Body of pancreas (tissue), 4 donors: Measurements from ENCODE around the gene RNU6-7. TPM values are rescaled to one million over a fixed set of nuclear protein-coding genes. Genes with fewer than 3 reads are reported as not detected.

ENCODE experiments used
- ATAC-seq: fragments of 150-250 bp; one replicate; pipeline ENCODE4 v1.9.1; 2016
- DNase-seq, 4 donors: peaks; one replicate each; pipeline ENCODE4 v3.0.0-alpha.2; 2019
- H3K27ac ChIP-seq, 4 donors: fragments of 200-600 bp; sonication (generic); 1 replicate in 3 of 4; 2 replicates in 1 of 4; pipeline versions ENCODE4 v1.5.1 to v1.6.1; 2016 to 2019; ENCODE audit warnings: mild to moderate bottlenecking in 1 of 4, mixed read lengths in 1 of 4, moderate library complexity in 1 of 4
- H3K27me3 ChIP-seq, 2 donors: fragments of 200-600 bp; sonication (generic); one replicate each; pipeline ENCODE4 v1.6.0; 2016; ENCODE audit warnings: mild to moderate bottlenecking in 1 of 2
- H3K36me3 ChIP-seq, 2 donors: fragments of 200-600 bp; sonication (generic); replicated peaks in 1 of 2; 2 replicates each; pipeline ENCODE4 v1.5.1; 2016; ENCODE audit warnings: low read depth in 2 of 2; ENCODE audit not compliant: insufficient read depth in 1 of 2
- H3K4me1 ChIP-seq: fragments of 200-600 bp; sonication (generic); one replicate; pipeline ENCODE4 v1.6.0; 2016
- H3K4me3 ChIP-seq, 2 donors: fragments of 200-600 bp; sonication (generic); 1 replicate in 1 of 2; 2 replicates in 1 of 2; pipeline ENCODE4 v1.5.1; 2016 to 2019
- H3K9me3 ChIP-seq, 3 donors: fragments of 200-600 bp; sonication (generic); 1 replicate in 2 of 3; 2 replicates in 1 of 3; pipeline ENCODE4 v1.5.1; 2016
- CTCF ChIP-seq, 7 experiments: fragments of 450-650 bp in 4 of 7; fragments of 200-600 bp in 3 of 7; sonication (generic) in 3 of 7; IDR thresholded peaks; one replicate each; pipeline ENCODE4 v1.5.1; 2016 to 2019; ENCODE audit warnings: antibody characterized with exemption in 7 of 7
- POLR2A ChIP-seq, 3 donors: fragments of 450-650 bp; IDR thresholded peaks; one replicate each; pipeline ENCODE4 v1.6.1; 2016; ENCODE audit warnings: antibody characterized with exemption in 3 of 3, mild to moderate bottlenecking in 2 of 3
- WGBS, 2 donors: methylation state at CpG; one replicate each; pipeline ENCODE4 v1.1.5; 2017; 5-methylcytosine and 5-hydroxymethylcytosine counted together
- intact Hi-C: fragments of 100-400 bp; cut with DNase I; formaldehyde crosslinking; loops from one replicate; pipeline ENCODE4 v1.15.1; 2023
- total RNA-seq, 2 donors: library from RNA; depleted of rRNA; stranded (reverse); fragments of >200 nt; gene quantifications; one replicate each; pipeline ENCODE4 v1.1.0, GENCODE V29; 2016

Gene RNU6-7
- total RNA-seq, 2 donors from 2014 or later = not detected

DNA sequence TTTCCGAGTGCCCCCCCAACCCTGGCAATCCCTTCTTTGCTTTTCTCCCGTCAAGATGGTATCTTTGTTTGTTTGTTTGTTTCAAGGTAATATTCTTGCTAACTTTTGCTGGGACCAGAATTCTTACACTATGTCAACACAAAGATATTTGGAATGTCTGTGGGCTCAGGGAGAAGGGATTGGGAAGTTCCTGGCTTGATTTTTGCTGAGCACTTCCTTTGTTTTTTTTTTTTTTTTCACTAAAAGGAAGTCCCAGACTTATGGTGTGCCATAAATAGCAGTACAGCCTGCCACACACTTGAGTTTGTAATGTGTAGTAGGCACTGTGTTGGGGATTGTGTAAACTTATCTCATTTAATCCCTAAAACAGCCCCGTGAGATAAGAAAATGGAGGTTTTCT is 11.2 kb upstream of the RNU6-7 start:
- WGBS, 2 donors = 36 to 42% methylated on average over 3 of the region's 3 CpGs
- no peak for DNase-seq
- Histone ChIP-seq H3K27me3 (no peaks in the 10 kb centered on the region), H3K36me3 (no peaks in the 10 kb centered on the region), H3K27ac (no peak overlapping the region), H3K4me3 (no peak overlapping the region), H3K4me1 (no peaks in the 10 kb centered on the region), H3K9me3 (no peaks in the 10 kb centered on the region)
- intact Hi-C loops = no loop called here
- peak; percentile 33 for ATAC-seq
- no peak for TF ChIP-seq CTCF (IDR thresholded peaks at IDR 0.05)
- TF ChIP-seq POLR2A (IDR thresholded peaks at IDR 0.05) = no peak

GRCh38 chr14:32192712-32193373 is 9.0 kb upstream of the RNU6-7 start:
- ATAC-seq = no peak
- intact Hi-C loops = no loop called here

DNA sequence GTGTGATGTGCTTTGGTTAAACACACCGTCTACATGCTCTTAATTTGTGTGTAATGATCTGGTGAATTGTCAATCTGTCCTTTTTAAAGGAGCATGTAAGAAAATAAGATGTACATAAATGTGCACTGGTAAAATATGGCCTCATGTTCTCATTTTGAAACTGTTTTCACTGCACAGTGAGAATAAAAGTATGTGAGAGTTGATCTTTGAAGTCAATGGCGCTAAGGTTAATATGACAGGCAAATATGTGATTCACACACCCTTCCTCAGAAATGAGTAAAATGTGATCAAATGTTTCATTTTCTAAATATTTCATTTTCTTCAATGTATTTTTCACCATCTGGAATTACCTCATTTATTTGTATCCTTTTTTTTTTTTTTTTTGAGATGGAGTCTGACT is 8.3 kb upstream of the RNU6-7 start:
- H3K27me3 ChIP-seq = no peaks in the 10 kb centered on the region
- no peaks in the 10 kb centered on the region for H3K36me3 ChIP-seq
- H3K4me1 ChIP-seq = no peaks in the 10 kb centered on the region
- TF ChIP-seq CTCF (IDR thresholded peaks at IDR 0.05) (no peak), POLR2A (IDR thresholded peaks at IDR 0.05) (no peak)
- H3K27ac ChIP-seq = no peak overlapping the region
- intact Hi-C loops = no loop called here
- H3K4me3 ChIP-seq = no peak overlapping the region
- 84 to 88% methylated on average over 2 of the region's 2 CpGs for WGBS, 2 donors
- no peak for DNase-seq
- no peaks in the 10 kb centered on the region for H3K9me3 ChIP-seq
- no peak for ATAC-seq

More at GRCh38 chr14:32192712-32193373, 9.0 kb upstream of the RNU6-7 start:
- no peaks in the 10 kb centered on the region for H3K4me1 ChIP-seq
- no peaks in the 10 kb centered on the region for H3K36me3 ChIP-seq
- H3K9me3 ChIP-seq = no peaks in the 10 kb centered on the region
- TF ChIP-seq POLR2A (IDR thresholded peaks at IDR 0.05) (no peak), CTCF (IDR thresholded peaks at IDR 0.05) (no peak)
- WGBS, 2 donors = 57 to 60% methylated on average over 2 of the region's 2 CpGs
- no peaks in the 10 kb centered on the region for H3K27me3 ChIP-seq
- no peak for DNase-seq
- H3K27ac ChIP-seq = no peak overlapping the region
- H3K4me3 ChIP-seq = no peak overlapping the region

- WGBS, 2 donors = 48 to 53% methylated on average over 1 of the region's 1 CpG
- H3K4me3 ChIP-seq = no peak overlapping the region
- intact Hi-C loops = no loop called here
- DNase-seq = no peak
- H3K4me1 ChIP-seq = no peaks in the 10 kb centered on the region
- TF ChIP-seq CTCF (IDR thresholded peaks at IDR 0.05) (no peak), POLR2A (IDR thresholded peaks at IDR 0.05) (no peak)
- no peaks in the 10 kb centered on the region for H3K9me3 ChIP-seq
- no peak overlapping the region for H3K27ac ChIP-seq
- no peak for ATAC-seq
- no peaks in the 10 kb centered on the region for H3K36me3 ChIP-seq
- no peaks in the 10 kb centered on the region for H3K27me3 ChIP-seq
These were observed 6.2 kb upstream of the RNU6-7 start for GRCh38 chr14:32195636-32196035.

DNA sequence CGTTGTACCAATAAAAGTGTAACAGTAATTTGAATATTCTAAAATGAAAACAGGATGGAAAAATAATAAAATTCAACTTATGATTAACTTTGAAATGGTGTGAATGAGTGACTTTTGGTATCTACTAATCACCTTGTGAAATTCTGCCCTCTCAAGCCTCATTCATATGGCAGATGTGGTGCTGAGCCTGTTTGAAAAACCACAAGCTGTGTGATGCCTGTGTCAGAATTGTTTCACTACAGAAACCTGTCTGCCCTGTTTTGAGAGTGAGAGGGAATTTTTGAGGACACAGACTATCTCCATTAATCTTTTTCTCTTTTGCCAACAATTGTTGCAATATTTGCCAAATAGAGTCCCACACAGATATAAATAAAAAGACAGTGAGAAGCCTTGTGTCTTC is 3.9 kb upstream of the RNU6-7 start:
- H3K9me3 ChIP-seq = no peaks in the 10 kb centered on the region
- DNase-seq (no peak), ATAC-seq (no peak)
- peaks cover 10% of the 10 kb centered on the region for H3K4me1 ChIP-seq
- WGBS, 2 donors = 27 to 51% methylated on average over 1 of the region's 1 CpG
- intact Hi-C loops = no loop called here
- H3K4me3 ChIP-seq = no peak overlapping the region
- H3K27me3 ChIP-seq = no peaks in the 10 kb centered on the region
- H3K27ac ChIP-seq = no peak overlapping the region
- TF ChIP-seq POLR2A (IDR thresholded peaks at IDR 0.05) = no peak
- TF ChIP-seq CTCF (IDR thresholded peaks at IDR 0.05) = no peak
- H3K36me3 ChIP-seq = no peaks in the 10 kb centered on the region
